Fibroblast of mammary gland (primary cell): ENCODE data around the gene SCFD1.
"Not testable (repeated sequence)": the region's sequence is repeated elsewhere in the genome, so short reads cannot be mapped to it uniquely, and the experiment has no call there.

Experiments used
- DNase-seq: peaks from one replicate; pipeline ENCODE4 v3.0.0-alpha.2; 2010; ENCODE audit warnings: low read depth
- H3K4me3 ChIP-seq: 2 replicates; pipeline ENCODE4 v1.5.1; 2011; ENCODE audit warnings: low read depth, mild to moderate bottlenecking, low read length, moderate library complexity; ENCODE audit not compliant: control insufficient read depth
- CTCF ChIP-seq: conservative IDR thresholded peaks from 2 replicates; pipeline ENCODE4 v1.5.1; 2011; ENCODE audit warnings: low read depth, low read length, inconsistent platforms; ENCODE audit not compliant: control insufficient read depth, insufficient read depth

The SCFD1 gene

GRCh38 chr14:30673071-30673470 lies 51.0 kb downstream of the SCFD1 start:
- no peak overlapping the region for H3K4me3 ChIP-seq
- TF ChIP-seq CTCF: no peak
- DNase-seq: no peak

GRCh38 chr14:30678926-30679431 lies 56.9 kb downstream of the SCFD1 start:
- no peak for TF ChIP-seq CTCF
- H3K4me3 ChIP-seq: no peak overlapping the region
- no peak for DNase-seq

- TF ChIP-seq CTCF: no peak
- no peak overlapping the region for H3K4me3 ChIP-seq
- DNase-seq: no peak
Observed at GRCh38 chr14:30680036-30680435, 57.9 kb downstream of the SCFD1 start.

DNA sequence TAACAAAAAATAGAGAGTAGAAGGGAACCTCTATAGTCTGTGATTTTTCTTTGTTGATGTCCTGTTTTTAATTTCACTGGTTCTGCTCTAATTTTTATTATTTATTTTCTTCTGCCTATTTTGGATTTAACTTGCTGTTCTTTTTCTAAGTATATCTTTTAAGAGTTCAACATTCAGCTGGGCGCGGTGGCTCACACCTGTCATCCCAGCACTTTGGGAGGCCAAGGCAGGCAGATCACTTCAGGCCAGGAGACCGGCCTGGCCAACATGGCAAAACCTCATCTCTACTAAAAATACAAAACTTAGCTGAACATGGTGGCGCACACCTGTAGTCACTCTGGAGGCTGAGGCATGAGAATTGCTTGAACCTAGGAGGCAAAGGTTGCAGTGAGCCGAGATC lies 58.7 kb downstream of the SCFD1 start:
- DNase-seq, H3K4me3 ChIP-seq: not testable (repeated sequence)

DNA sequence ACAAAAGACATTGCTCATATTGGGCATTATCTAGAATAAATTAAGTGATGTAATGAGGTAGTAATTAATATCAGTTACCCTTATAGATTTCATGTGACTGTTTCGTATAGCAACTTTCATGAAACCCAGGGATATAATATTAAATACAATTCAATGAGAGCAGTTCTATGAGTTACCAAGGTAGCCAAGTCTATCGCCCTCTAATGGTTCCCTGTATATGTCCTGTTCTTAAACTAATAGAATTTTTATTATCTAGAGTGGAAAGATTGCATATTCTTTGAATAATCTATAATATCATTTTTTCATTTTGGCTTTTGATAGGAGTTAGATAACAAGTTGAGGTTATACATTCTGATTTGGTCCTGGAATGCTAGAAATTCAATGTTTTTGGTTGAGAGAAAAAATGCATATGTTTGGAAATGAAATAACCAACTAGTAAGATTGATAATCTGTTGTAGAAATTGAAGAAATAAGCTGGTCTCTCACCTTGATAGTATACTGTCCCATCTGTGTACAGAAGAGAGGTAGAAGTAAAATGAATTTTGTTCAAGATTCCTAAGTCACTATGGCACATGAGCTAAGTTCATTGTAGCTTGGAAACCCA lies 59.7 kb downstream of the SCFD1 start:
- peak; percentile 25 for DNase-seq
- TF ChIP-seq CTCF: peak; percentile 54

DNA sequence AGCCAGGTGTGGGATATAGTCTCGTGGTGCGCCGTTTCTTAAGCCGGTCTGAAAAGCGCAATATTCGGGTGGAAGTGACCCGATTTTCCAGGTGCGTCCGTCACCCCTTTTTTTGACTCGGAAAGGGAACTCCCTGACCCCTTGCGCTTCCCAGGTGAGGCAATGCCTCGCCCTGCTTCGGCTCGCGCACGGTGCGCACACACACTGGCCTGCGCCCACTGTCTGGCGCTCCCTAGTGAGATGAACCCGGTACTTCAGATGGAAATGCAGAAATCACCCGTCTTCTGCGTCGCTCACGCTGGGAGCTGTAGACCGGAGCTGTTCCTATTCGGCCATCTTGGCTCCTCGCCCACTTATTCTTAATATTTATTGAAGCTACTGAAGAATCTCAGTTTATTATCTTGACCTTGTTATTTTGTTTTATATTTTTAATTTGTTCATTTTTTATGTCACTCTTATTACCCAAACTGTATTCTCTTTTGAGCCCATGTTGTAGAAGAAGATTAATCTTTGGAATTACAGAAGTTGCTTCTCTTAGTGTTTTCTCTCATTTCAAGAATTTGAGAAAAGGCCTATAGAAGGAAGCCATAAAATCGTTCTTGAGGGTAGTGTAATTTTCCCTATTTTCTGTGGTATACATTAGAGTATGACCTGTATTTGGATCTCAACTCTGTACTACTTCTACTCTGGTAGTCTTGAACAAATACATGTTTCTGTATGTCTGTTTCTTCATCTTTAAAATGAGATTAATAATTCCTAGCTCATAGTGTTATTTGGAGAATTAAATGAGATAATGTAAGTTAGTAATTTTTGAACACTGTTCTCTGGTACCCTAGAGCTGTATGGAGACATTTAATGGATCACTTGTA lies 68.6 kb downstream of the SCFD1 start:
- not testable (repeated sequence) for H3K4me3 ChIP-seq

More for the DNA sequence above, 59.7 kb downstream of the SCFD1 start:
- H3K4me3 ChIP-seq: no peak overlapping the region

GRCh38 chr14:30691751-30692398 lies 69.8 kb downstream of the SCFD1 start:
- no peak for TF ChIP-seq CTCF
- DNase-seq: no peak
- H3K4me3 ChIP-seq: no peak overlapping the region

More for the DNA sequence above, 68.6 kb downstream of the SCFD1 start:
- DNase-seq: not testable (repeated sequence)
